Measurements from ENCODE around the gene NRCAM. TPM values are rescaled to one million over a fixed set of nuclear protein-coding genes. Genes with fewer than 3 reads are reported as not detected.

NRCAM gene
- total and polyA plus RNA-seq, 2 donors (not counting 1 experiment from before 2014, with no cell fraction given), result 0.75 to 4.6 TPM

GRCh38 chr7:108367314-108367713, 88.9 kb downstream of the NRCAM start:
- no peak for TF ChIP-seq CTCF (IDR thresholded peaks at IDR 0.05)
- no peak for TF ChIP-seq EZH2 (IDR thresholded peaks at IDR 0.05; ENCODE audit: borderline replicate concordance, insufficient read depth, low read depth, low read length, poor library complexity, severe bottlenecking)
- Histone ChIP-seq H3K4me3 (ENCODE audit: control extremely low read depth in 1 of 5, extremely low read depth in 1 of 5, insufficient read depth in 1 of 5, low read depth in 2 of 5, low read length in 4 of 5) (no peak overlapping the region), H3K36me3 (replicated peaks in 1 of 2; ENCODE audit: control extremely low read depth in 1 of 2, control insufficient read depth in 1 of 2, extremely low read depth in 1 of 2, insufficient read depth in 2 of 2, low read length in 1 of 2) (no peaks in the 10 kb centered on the region), H3K27ac (ENCODE audit: low read length in 2 of 2) (no peak overlapping the region), H3K9me3 (ENCODE audit: control extremely low read depth in 1 of 3, control insufficient read depth in 2 of 3, insufficient read depth in 1 of 3, low read length in 2 of 3) (peaks cover 0 to 4% (median 2%) of the 10 kb centered on the region in 3 donors), H3K4me2 (replicated peaks; ENCODE audit: low read depth, low read length, poor library complexity, severe bottlenecking) (no peak overlapping the region), H2AFZ (ENCODE audit: insufficient read depth, low read depth, low read length, poor library complexity, severe bottlenecking) (no peak overlapping the region), H3K9ac (ENCODE audit: low read length) (no peak overlapping the region), H3K27me3 (replicated peaks in 1 of 4; ENCODE audit: control extremely low read depth in 1 of 4, control insufficient read depth in 3 of 4, insufficient read depth in 4 of 4, low read length in 3 of 4) (peaks cover 0 to 10% (median 0%) of the 10 kb centered on the region in 4 experiments), H3K79me2 (ENCODE audit: control insufficient read depth, insufficient read depth, low read length) (no peaks in the 10 kb centered on the region), H4K20me1 (ENCODE audit: control insufficient read depth, insufficient read depth, low read length, poor library complexity, severe bottlenecking) (no peaks in the 10 kb centered on the region), H3K4me1 (ENCODE audit: control insufficient read depth in 2 of 2, insufficient read depth in 2 of 2, low read length in 2 of 2) (no peaks in the 10 kb centered on the region)
- Mint-ChIP-seq H3K4me1 (peaks cover 3% of the 10 kb centered on the region), H3K9me3 (ENCODE audit: insufficient read depth) (no peaks in the 10 kb centered on the region), H3K4me3 (no peak overlapping the region), H3K27me3 (peaks cover 4% of the 10 kb centered on the region), H3K27ac (no peak overlapping the region)
- POLR2A ChIA-PET, result no interaction called here
- CTCF ChIA-PET, result interaction anchor here (0.6 kb wide), 1 partner anchor 10 kb away, joined by 3 read pairs; no protein-coding TSS in a partner anchor
- no peak for ATAC-seq (ENCODE audit: low read depth)
- DNase-seq, result no peak
- intact Hi-C loops (cut with micrococcal nuclease), result no loop called here

- no peak overlapping the region for H2AFZ ChIP-seq (ENCODE audit: insufficient read depth, low read depth, low read length, poor library complexity, severe bottlenecking)
- POLR2A ChIA-PET, result no interaction called here
- H3K9me3 Mint-ChIP-seq (ENCODE audit: insufficient read depth), result no peaks in the 10 kb centered on the region
- peaks cover 0 to 4% (median 0%) of the 10 kb centered on the region in 3 donors for H3K9me3 ChIP-seq (ENCODE audit: control extremely low read depth in 1 of 3, control insufficient read depth in 2 of 3, insufficient read depth in 1 of 3, low read length in 2 of 3)
- TF ChIP-seq CTCF (IDR thresholded peaks at IDR 0.05) (no peak), EZH2 (IDR thresholded peaks at IDR 0.05; ENCODE audit: borderline replicate concordance, insufficient read depth, low read depth, low read length, poor library complexity, severe bottlenecking) (no peak)
- CTCF ChIA-PET, result no interaction called here
- peaks cover 0 to 19% of the 10 kb centered on the region in 2 donors for H3K4me1 ChIP-seq (ENCODE audit: control insufficient read depth in 2 of 2, insufficient read depth in 2 of 2, low read length in 2 of 2)
- H3K27ac Mint-ChIP-seq, result no peak overlapping the region
- H3K79me2 ChIP-seq (ENCODE audit: control insufficient read depth, insufficient read depth, low read length), result no peaks in the 10 kb centered on the region
- H3K4me1 Mint-ChIP-seq, result peaks cover 24% of the 10 kb centered on the region
- DNase-seq (no peak), ATAC-seq (ENCODE audit: low read depth) (no peak)
- no peak overlapping the region for H3K27ac ChIP-seq (ENCODE audit: low read length in 2 of 2)
- H3K4me3 ChIP-seq (ENCODE audit: control extremely low read depth in 1 of 5, extremely low read depth in 1 of 5, insufficient read depth in 1 of 5, low read depth in 2 of 5, low read length in 4 of 5), result no peak overlapping the region
- no peaks in the 10 kb centered on the region for H3K27me3 Mint-ChIP-seq
- H3K9ac ChIP-seq (ENCODE audit: low read length), result no peak overlapping the region
- H3K4me3 Mint-ChIP-seq, result no peak overlapping the region
- no peak overlapping the region for H3K4me2 ChIP-seq (replicated peaks; ENCODE audit: low read depth, low read length, poor library complexity, severe bottlenecking)
- no peaks in the 10 kb centered on the region for H3K36me3 ChIP-seq (replicated peaks in 1 of 2; ENCODE audit: control extremely low read depth in 1 of 2, control insufficient read depth in 1 of 2, extremely low read depth in 1 of 2, insufficient read depth in 2 of 2, low read length in 1 of 2)
- peaks cover 0 to 3% (median 0%) of the 10 kb centered on the region in 4 experiments for H3K27me3 ChIP-seq (replicated peaks in 1 of 4; ENCODE audit: control extremely low read depth in 1 of 4, control insufficient read depth in 3 of 4, insufficient read depth in 4 of 4, low read length in 3 of 4)
- H4K20me1 ChIP-seq (ENCODE audit: control insufficient read depth, insufficient read depth, low read length, poor library complexity, severe bottlenecking), result no peaks in the 10 kb centered on the region
- intact Hi-C loops (cut with micrococcal nuclease), result no loop called here
Measured at GRCh38 chr7:108363659-108364058, 92.6 kb downstream of the NRCAM start.

Data from B cell (primary cell).